Measurements from ENCODE around the gene SLC31A2. TPM values are rescaled to one million over a fixed set of nuclear protein-coding genes. Genes with fewer than 3 reads are reported as not detected.

Gene SLC31A2
- total RNA-seq, 1 experiment from 2014 or later: 15.1 TPM

DNA sequence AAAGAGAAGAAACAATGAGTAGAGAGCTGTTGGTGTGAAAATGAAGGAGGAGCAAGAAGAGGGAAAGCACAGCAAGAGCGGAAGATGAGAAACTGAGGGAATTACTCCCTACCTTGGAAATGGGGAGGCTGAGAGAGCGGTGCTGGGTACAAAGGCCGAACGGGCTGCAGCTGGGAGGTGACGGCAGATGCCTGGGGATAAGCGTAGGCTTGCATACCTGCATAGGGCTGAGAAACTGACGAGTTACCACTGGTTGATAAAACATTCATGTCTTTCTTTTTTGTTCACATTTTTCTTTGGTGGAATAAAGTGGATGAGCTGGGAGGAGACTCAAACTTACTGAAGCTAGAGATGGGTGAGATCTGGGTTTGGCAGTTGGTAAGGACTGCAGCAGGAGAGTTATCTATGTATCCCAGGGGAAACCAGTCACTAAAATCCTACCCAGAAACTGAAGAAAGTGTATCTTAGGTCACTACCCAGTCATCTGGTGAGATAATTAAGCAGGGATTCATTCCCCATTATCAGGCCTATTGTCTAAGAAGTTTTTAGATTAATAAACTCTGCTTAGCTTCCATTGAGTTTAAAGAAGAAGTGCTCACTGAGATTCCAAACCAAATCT is 35.4 kb downstream of the SLC31A2 start:
- Histone ChIP-seq H3F3A (ENCODE audit: insufficient read depth, low read depth) (peaks cover 14% of the 10 kb centered on the region), H3K79me2 (ENCODE audit: low read depth) (no peaks in the 10 kb centered on the region), H2AFZ (no peak overlapping the region), H3K27ac (0 out of 2 replicates have a peak overlapping the region, but pooled peaks have one; percentile 18), H3K9me2 (ENCODE audit: insufficient read depth) (no peaks in the 10 kb centered on the region), H3K36me3 (ENCODE audit: low read depth) (peaks cover 46% of the 10 kb centered on the region), H4K20me1 (ENCODE audit: insufficient read depth) (no peaks in the 10 kb centered on the region), H3K27me3 (ENCODE audit: insufficient read depth, low read depth) (no peaks in the 10 kb centered on the region), H3K4me1 (replicated peaks; ENCODE audit: insufficient read depth) (peaks cover 16% of the 10 kb centered on the region), H3K4me2 (no peak overlapping the region), H3K4me3 (no peak overlapping the region), H3K9me3 (ENCODE audit: insufficient read depth, low read depth) (no peaks in the 10 kb centered on the region)
- POLR2A ChIA-PET (ENCODE audit: unreplicated experiment): no interaction called here
- intact Hi-C loops (cut with micrococcal nuclease; ENCODE audit: unreplicated experiment): no loop called here
- CTCF ChIA-PET: interaction anchor here (0.5 kb wide), 1 partner anchor 35 kb away, joined by 3 read pairs; the partner anchor contains the start of gene SLC31A2
- BruUV-seq (replicated peaks): no TSS peak
- no peak for DNase-seq
- no peak for TF ChIP-seq EZH2 (IDR thresholded peaks at IDR 0.05; ENCODE audit: low read depth)
- TF ChIP-seq, protein P1, sequence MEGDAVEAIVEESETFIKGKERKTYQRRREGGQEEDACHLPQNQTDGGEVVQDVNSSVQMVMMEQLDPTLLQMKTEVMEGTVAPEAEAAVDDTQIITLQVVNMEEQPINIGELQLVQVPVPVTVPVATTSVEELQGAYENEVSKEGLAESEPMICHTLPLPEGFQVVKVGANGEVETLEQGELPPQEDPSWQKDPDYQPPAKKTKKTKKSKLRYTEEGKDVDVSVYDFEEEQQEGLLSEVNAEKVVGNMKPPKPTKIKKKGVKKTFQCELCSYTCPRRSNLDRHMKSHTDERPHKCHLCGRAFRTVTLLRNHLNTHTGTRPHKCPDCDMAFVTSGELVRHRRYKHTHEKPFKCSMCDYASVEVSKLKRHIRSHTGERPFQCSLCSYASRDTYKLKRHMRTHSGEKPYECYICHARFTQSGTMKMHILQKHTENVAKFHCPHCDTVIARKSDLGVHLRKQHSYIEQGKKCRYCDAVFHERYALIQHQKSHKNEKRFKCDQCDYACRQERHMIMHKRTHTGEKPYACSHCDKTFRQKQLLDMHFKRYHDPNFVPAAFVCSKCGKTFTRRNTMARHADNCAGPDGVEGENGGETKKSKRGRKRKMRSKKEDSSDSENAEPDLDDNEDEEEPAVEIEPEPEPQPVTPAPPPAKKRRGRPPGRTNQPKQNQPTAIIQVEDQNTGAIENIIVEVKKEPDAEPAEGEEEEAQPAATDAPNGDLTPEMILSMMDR (conservative IDR thresholded peaks at IDR 0.05): no peak

DNA sequence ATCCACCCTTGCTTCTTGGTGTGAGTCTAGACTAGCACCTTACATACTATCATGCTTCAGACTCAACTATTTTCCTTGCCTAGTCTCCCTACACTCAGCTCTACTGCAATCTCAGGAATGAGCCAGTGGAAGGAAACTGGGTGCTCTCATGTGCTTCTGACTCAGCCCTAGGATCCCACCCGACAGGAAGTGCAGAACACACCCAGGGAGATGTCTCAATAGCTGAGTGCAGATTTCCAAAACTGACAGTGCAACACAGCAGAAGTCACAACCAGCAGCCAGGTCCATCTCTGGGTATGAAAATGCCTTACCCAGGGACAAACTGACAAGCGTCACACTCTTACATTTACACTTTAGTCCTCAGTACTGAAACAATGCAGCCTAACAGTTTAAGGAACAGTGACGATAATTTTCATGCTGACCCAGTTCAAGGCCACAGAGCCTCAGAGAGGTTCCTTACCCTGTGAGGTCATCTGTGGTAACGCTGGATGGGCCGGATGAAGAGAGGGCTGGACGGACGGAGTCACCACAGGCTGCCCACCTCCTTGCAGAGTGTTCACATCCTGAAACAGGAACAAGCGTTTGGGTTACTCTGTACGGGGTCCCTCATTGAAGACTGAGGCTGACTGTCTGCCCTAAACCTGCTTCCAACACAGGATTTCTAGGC is 37.3 kb downstream of the SLC31A2 start:
- peaks cover 14% of the 10 kb centered on the region for H3F3A ChIP-seq (ENCODE audit: insufficient read depth, low read depth)
- H3K9me3 ChIP-seq (ENCODE audit: insufficient read depth, low read depth): no peaks in the 10 kb centered on the region
- ChIA-PET CTCF (no interaction called here), POLR2A (ENCODE audit: unreplicated experiment) (interaction anchor here (0.6 kb wide), 3 partner anchors 37 to 470 kb away, joined by 4 to 7 read pairs (median 4); partner anchors contain the start of genes C9orf43, POLE3 and SLC31A2)
- H3K27me3 ChIP-seq (ENCODE audit: insufficient read depth, low read depth): no peaks in the 10 kb centered on the region
- no peaks in the 10 kb centered on the region for H3K79me2 ChIP-seq (ENCODE audit: low read depth)
- H3K4me2 ChIP-seq: peak overlapping the region; percentile 50
- intact Hi-C loops (cut with micrococcal nuclease; ENCODE audit: unreplicated experiment): loop anchor here (1.0 kb wide), 1 partner anchor 263 kb away; no protein-coding TSS in a partner anchor
- TF ChIP-seq, protein P1 (conservative IDR thresholded peaks at IDR 0.05): no peak
- no peak for TF ChIP-seq EZH2 (IDR thresholded peaks at IDR 0.05; ENCODE audit: low read depth)
- no peak overlapping the region for H2AFZ ChIP-seq
- BruUV-seq (replicated peaks): no TSS peak
- H4K20me1 ChIP-seq (ENCODE audit: insufficient read depth): no peaks in the 10 kb centered on the region
- DNase-seq: peak; percentile 60 to 66
- peak overlapping the region; percentile 73 for H3K27ac ChIP-seq
- peaks cover 16% of the 10 kb centered on the region for H3K4me1 ChIP-seq (replicated peaks; ENCODE audit: insufficient read depth)
- H3K4me3 ChIP-seq: no peak overlapping the region; the same call in 1 of the 2 replicates
- H3K36me3 ChIP-seq (ENCODE audit: low read depth): peaks cover 36% of the 10 kb centered on the region
- no peaks in the 10 kb centered on the region; the same call in 1 of the 2 replicates for H3K9me2 ChIP-seq (ENCODE audit: insufficient read depth)

DNA sequence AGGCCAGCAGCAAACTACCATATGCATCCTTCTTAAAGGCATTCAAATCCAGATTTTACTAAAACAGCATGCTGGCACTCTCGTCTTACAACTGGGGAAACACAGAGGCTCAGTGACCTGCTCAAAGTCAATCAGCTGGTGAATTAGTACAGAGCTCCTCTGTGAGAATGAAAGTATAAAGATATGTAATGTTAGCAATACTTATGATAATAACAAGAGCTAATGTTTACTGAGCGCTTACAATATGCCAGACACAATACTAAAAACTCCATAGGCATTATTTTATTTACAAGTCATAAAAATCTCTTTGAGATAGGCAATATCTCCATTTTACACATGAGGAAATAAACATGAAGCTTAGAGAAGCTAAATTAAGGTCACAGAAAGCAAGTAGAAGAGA is 41.6 kb downstream of the SLC31A2 start:
- DNase-seq: no peak
- Histone ChIP-seq H3K4me3 (no peak overlapping the region), H3K9me3 (ENCODE audit: insufficient read depth, low read depth) (no peaks in the 10 kb centered on the region), H4K20me1 (ENCODE audit: insufficient read depth) (no peaks in the 10 kb centered on the region; the same call in 1 of the 2 replicates), H3K4me1 (replicated peaks; ENCODE audit: insufficient read depth) (peaks cover 14% of the 10 kb centered on the region), H3K9me2 (ENCODE audit: insufficient read depth) (no peaks in the 10 kb centered on the region; the same call in 1 of the 2 replicates), H3K79me2 (ENCODE audit: low read depth) (no peaks in the 10 kb centered on the region), H3K27ac (no peak overlapping the region), H2AFZ (no peak overlapping the region), H3K27me3 (ENCODE audit: insufficient read depth, low read depth) (no peaks in the 10 kb centered on the region), H3F3A (ENCODE audit: insufficient read depth, low read depth) (peaks cover 12% of the 10 kb centered on the region), H3K36me3 (ENCODE audit: low read depth) (peaks cover 18% of the 10 kb centered on the region), H3K4me2 (no peak overlapping the region)
- CTCF ChIA-PET: no interaction called here
- intact Hi-C loops (cut with micrococcal nuclease; ENCODE audit: unreplicated experiment): no loop called here
- TF ChIP-seq, protein P1 (conservative IDR thresholded peaks at IDR 0.05): no peak
- no peak for TF ChIP-seq EZH2 (IDR thresholded peaks at IDR 0.05; ENCODE audit: low read depth)
- POLR2A ChIA-PET (ENCODE audit: unreplicated experiment): no interaction called here
- no TSS peak for BruUV-seq (replicated peaks)

All from PC-9 (cell line).